ENCODE measurements around the gene R3HDM2. TPM values are rescaled to one million over a fixed set of nuclear protein-coding genes. Genes with fewer than 3 reads are reported as not detected.

Gene R3HDM2
- 7.6 to 9.8 TPM (median 8.0 TPM) in 5 replicates for total RNA-seq (2022; extraction: Qiagen RNA extraction)

GRCh38 chr12:57430931-57431566 lies at the start of gene R3HDM2:
Gene R3HDM2, minus strand, starts transcription at chr12:57431043. Its CDS starts 120,615 bp downstream, at chr12:57310428.

DNA sequence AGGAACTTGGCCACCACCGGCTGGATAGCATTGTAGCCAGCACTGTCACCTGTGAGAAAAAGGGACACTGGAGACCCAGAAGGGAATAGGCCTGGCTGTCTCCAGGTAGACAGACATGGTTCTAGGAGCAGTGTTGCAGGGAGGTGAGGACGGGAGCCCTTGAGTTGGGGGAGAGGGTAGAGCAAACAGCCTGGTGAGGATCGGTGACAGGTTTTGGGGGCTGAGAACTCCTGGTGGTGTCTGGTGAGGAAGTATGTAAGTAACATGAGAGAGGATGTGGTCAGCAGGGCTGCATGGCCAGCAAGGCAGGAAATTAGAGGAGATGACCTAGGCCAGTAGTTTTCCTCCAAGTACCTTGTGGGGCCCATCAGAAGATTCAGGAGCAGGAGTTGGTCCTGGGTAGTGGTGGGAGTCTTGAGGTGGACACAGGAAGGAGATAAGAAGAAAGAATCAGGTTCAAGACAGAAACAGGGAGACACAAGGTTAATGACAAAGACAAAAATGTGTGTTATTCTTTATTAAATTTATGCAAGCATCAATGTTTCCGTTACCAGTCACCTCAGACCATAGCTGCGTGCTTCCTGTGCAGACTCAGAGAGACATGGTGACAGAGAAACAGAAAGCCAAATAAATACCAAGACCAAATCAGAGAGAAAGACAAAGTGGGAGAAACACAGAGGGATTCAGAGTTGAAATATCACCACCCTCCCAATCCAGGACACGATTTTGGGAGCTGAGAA lies 48.7 kb upstream of the R3HDM2 start, which contains the start of gene ARHGAP9:
TSS of gene ARHGAP9 (minus strand) at position 491 of the 740 bp plus-strand sequence. CDS start at position 31, 460 bp downstream.

GRCh38 chr12:57459750-57460467 lies 29.1 kb upstream of the R3HDM2 start, which contains the start of gene GLI1:
Gene GLI1, plus strand, starts transcription at chr12:57459785. Its CDS starts 3,907 bp downstream, at chr12:57463692.

DNA sequence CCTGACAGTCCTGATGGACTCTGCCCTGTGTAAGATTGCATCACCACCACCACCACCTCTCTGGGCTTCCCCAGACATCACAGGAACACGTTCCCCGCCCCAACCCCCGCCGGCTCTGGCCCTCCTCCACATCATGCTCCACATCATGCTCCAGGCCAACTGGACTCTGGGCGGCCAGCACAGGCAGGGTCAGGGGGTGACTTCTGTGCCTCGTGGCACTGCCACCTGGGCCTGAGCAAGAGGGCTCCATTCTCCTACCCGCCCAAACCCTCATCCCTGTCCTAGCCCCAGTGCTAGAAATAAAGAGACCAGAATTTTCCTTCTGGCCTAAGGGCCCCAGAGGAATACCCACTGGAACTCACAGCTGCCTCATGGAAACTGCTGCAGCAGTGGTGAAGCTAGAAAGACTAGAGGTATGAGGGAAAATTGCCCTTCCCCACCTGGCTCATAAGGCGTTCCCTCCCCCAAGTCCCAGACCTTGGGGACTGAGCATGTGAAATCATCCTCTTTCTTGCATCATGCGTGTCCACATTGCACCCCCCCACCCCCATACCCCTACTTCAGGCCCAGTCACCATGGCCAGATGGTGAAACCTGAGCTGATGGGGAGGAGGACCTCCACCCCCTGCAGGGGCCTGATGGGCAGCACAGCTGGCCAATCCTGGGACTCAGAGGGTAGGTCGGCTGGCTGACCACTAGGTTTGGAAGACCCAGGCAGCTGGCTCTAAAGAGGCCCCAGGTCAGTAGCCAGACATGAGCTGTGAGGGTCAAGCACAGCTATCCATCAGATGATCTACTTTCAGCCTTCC lies 23.9 kb upstream of the R3HDM2 start, which contains the start of gene INHBE:
TSS of gene INHBE (plus strand) at position 742 of the 808 bp plus-strand sequence. CDS start 230 bp downstream, outside the sequence.

GRCh38 chr12:57434517-57435223 lies 3.8 kb upstream of the R3HDM2 start, which contains the start of gene INHBC:
Gene INHBC, plus strand, starts transcription at chr12:57434784. Its CDS starts 103 bp downstream, at chr12:57434887.

GRCh38 chr12:57250956-57251355 lies 179.9 kb downstream of the R3HDM2 start, which contains the start of gene STAC3:
Gene STAC3, minus strand, starts transcription at chr12:57251187. Its CDS starts 1,551 bp downstream, at chr12:57249636.

DNA sequence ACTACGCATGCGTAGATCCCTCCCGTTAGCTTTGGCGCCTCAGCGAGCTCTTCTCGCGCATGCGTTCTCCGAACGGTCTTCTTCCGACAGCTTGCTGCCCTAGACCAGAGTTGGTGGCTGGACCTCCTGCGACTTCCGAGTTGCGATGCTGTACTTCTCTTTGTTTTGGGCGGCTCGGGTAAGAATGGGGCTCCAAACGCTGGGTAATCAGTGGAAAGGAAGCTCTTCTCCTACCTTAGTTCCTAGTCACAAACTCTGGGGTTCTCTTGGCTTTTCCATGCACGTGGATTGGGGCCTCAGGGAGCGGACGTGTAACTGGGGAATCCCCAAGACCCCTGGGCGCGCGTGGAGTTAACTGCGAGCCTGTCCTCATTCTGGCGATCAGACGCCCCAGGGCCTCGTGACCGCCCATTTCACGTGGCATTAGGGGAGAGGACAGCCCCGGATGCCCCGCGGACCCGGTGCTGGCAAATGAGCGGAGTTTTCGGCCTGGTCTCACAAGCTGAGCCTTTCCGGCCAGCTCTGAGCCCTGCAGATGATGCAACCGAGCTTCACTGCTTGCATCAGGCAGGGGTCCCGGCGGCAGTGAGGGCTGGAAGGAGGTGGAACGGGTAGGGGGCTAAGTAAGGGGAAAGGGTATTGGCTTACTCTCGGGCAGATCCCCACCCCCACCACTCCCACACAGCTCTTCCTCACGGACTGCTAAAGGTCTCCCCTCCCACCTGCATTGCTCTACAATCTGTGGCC lies 201.0 kb downstream of the R3HDM2 start, which contains the start of gene SHMT2:
TSS of gene SHMT2 (plus strand) at position 78 of the 747 bp plus-strand sequence. CDS start at position 146, 68 bp downstream.

GRCh38 chr12:57216014-57216911 lies 214.6 kb downstream of the R3HDM2 start, which contains the start of gene NXPH4:
Gene NXPH4, plus strand, starts transcription at chr12:57216794. Its CDS starts 176 bp downstream, at chr12:57216970.

Other genes starting within 250 kb of the R3HDM2 start
- 4.1 to 6.0 TPM (median 5.1 TPM) in 5 replicates for gene NXPH4, start 214.2 kb downstream of the R3HDM2 start, total RNA-seq (2022; extraction: Qiagen RNA extraction)
- 112 to 153 TPM (median 121 TPM) in 5 replicates for gene SHMT2, start 201.3 kb downstream of the R3HDM2 start, total RNA-seq (2022; extraction: Qiagen RNA extraction)
- 0.18 to 0.36 TPM (median 0.30 TPM) in 5 replicates for gene STAC3, start 179.9 kb downstream of the R3HDM2 start, total RNA-seq (2022; extraction: Qiagen RNA extraction)
- gene INHBC, start 3.7 kb upstream of the R3HDM2 start, total RNA-seq (2022; extraction: Qiagen RNA extraction) = 0.05 TPM in 1 of 5 replicates, not detected in the others
- 0.05 to 0.09 TPM in 2 of 5 replicates, not detected in the others for gene INHBE, start 24.3 kb upstream of the R3HDM2 start, total RNA-seq (2022; extraction: Qiagen RNA extraction)
- 4.5 to 6.2 TPM (median 5.6 TPM) in 5 replicates for gene GLI1, start 28.7 kb upstream of the R3HDM2 start, total RNA-seq (2022; extraction: Qiagen RNA extraction)
- 0.17 to 0.62 TPM (median 0.38 TPM) in 5 replicates for gene ARHGAP9, start 48.8 kb upstream of the R3HDM2 start, total RNA-seq (2022; extraction: Qiagen RNA extraction)
- gene MARS1, start 57.0 kb upstream of the R3HDM2 start, total RNA-seq (2022; extraction: Qiagen RNA extraction) = 125 to 280 TPM (median 129 TPM) in 5 replicates
- 23.0 to 31.1 TPM (median 26.3 TPM) in 5 replicates for gene DDIT3, start 89.5 kb upstream of the R3HDM2 start, total RNA-seq (2022; extraction: Qiagen RNA extraction)
- 20.1 to 28.9 TPM (median 27.2 TPM) in 5 replicates for gene MBD6, start 91.8 kb upstream of the R3HDM2 start, total RNA-seq (2022; extraction: Qiagen RNA extraction)
- 115 to 190 TPM (median 121 TPM) in 5 replicates for gene DCTN2, start 116.1 kb upstream of the R3HDM2 start, total RNA-seq (2022; extraction: Qiagen RNA extraction)
- 0.17 to 0.23 TPM (median 0.18 TPM) in 5 replicates for gene KIF5A, start 119.0 kb upstream of the R3HDM2 start, total RNA-seq (2022; extraction: Qiagen RNA extraction)
- 38.4 to 53.3 TPM (median 39.1 TPM) in 5 replicates for gene PIP4K2C, start 160.1 kb upstream of the R3HDM2 start, total RNA-seq (2022; extraction: Qiagen RNA extraction)
- 16.2 to 18.9 TPM (median 18.6 TPM) in 5 replicates for gene DTX3, start 173.8 kb upstream of the R3HDM2 start, total RNA-seq (2022; extraction: Qiagen RNA extraction)
- 4.2 to 6.7 TPM (median 5.7 TPM) in 5 replicates for gene ARHGEF25, start 180.4 kb upstream of the R3HDM2 start, total RNA-seq (2022; extraction: Qiagen RNA extraction)
- 38.5 to 45.9 TPM (median 42.8 TPM) in 5 replicates for gene B4GALNT1, start 202.2 kb upstream of the R3HDM2 start, total RNA-seq (2022; extraction: Qiagen RNA extraction)